ENCODE measurements around the gene METTL26. TPM values are rescaled to one million over a fixed set of nuclear protein-coding genes. Genes with fewer than 3 reads are reported as not detected.

Gene METTL26
- total and polyA plus RNA-seq, 9 of the 15 experiments (the other 6 are each of a cell fraction or from before 2014, with no cell fraction given), result 7.3 to 262 (median 80.9) TPM

DNA sequence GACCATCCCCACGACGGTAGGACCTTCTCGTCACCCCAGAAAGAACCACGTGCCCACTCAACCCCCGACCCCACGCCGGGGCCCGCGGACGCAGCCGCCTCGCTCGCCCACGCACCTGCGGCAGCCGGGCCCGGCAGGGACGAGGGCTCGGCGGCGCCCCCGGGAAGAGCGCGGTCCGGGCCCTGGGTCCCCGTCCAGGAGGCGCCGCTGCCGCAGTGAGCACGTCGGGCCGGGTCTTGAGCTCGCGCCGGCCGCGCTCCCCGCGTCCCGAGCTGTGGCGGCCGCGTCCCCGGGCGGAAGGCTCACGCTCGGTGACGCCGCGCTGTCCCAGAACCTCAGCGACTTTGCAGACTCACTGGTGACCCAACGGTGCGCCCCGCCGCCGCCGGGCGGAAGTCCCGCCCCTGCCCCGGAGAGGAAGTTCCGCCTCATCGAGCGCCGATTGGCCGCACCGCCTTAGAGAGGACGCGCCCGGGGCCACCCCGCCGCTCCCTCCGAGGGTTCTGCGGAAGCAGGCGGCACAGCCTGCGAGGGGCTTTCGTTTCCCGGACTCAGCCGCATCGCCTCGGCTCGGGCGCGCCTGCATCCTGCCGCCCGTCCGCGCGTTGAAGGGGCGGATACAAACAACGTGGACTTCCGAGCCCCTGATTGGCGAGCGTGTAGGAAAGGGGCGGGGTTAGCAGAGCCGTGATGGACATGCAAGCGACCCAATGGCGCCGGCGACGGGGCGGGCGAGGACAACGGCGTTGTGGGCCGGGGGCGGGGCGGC, 47.0 kb downstream of the METTL26 start (continued):
- TF ChIP-seq, protein P1, sequence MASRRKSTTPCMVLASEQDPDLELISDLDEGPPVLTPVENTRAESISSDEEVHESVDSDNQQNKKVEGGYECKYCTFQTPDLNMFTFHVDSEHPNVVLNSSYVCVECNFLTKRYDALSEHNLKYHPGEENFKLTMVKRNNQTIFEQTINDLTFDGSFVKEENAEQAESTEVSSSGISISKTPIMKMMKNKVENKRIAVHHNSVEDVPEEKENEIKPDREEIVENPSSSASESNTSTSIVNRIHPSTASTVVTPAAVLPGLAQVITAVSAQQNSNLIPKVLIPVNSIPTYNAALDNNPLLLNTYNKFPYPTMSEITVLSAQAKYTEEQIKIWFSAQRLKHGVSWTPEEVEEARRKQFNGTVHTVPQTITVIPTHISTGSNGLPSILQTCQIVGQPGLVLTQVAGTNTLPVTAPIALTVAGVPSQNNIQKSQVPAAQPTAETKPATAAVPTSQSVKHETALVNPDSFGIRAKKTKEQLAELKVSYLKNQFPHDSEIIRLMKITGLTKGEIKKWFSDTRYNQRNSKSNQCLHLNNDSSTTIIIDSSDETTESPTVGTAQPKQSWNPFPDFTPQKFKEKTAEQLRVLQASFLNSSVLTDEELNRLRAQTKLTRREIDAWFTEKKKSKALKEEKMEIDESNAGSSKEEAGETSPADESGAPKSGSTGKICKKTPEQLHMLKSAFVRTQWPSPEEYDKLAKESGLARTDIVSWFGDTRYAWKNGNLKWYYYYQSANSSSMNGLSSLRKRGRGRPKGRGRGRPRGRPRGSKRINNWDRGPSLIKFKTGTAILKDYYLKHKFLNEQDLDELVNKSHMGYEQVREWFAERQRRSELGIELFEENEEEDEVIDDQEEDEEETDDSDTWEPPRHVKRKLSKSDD (conservative IDR thresholded peaks at IDR 0.05; ENCODE audit: low read length), result no peak
- no peak for TF ChIP-seq IRF2 (CRISPR knock-in tag; IDR thresholded peaks at IDR 0.05)
- peak; percentile 48; the same call in 1 of the 2 replicates for TF ChIP-seq ZNF583 (CRISPR knock-in tag; IDR thresholded peaks at IDR 0.05)
- TF ChIP-seq ILK (tag; IDR thresholded peaks at IDR 0.05; ENCODE audit: borderline replicate concordance, low read depth), result no peak
- TF ChIP-seq, protein P2, sequence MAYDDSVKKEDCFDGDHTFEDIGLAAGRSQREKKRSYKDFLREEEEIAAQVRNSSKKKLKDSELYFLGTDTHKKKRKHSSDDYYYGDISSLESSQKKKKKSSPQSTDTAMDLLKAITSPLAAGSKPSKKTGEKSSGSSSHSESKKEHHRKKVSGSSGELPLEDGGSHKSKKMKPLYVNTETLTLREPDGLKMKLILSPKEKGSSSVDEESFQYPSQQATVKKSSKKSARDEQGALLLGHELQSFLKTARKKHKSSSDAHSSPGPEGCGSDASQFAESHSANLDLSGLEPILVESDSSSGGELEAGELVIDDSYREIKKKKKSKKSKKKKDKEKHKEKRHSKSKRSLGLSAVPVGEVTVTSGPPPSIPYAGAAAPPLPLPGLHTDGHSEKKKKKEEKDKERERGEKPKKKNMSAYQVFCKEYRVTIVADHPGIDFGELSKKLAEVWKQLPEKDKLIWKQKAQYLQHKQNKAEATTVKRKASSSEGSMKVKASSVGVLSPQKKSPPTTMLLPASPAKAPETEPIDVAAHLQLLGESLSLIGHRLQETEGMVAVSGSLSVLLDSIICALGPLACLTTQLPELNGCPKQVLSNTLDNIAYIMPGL (CRISPR knock-in tag; IDR thresholded peaks at IDR 0.05), result peak; percentile 87
- TF ChIP-seq KLF1 (tag; IDR thresholded peaks at IDR 0.05), result 0 out of 2 replicates have a peak, but pooled peaks have one; percentile 34
- peak; percentile 32; the same call in 1 of the 2 replicates for TF ChIP-seq ZNF766 (CRISPR knock-in tag; conservative IDR thresholded peaks at IDR 0.05)
- TF ChIP-seq ZNF589 (CRISPR knock-in tag; IDR thresholded peaks at IDR 0.05; ENCODE audit: low read depth), result no peak
- TF ChIP-seq WHSC1 (IDR thresholded peaks at IDR 0.05; ENCODE audit: low read length), result no peak
- TF ChIP-seq ZNF584 (CRISPR knock-in tag; IDR thresholded peaks at IDR 0.05; ENCODE audit: low read depth), result no peak
- no peak for TF ChIP-seq ZC3H11A (IDR thresholded peaks at IDR 0.05; ENCODE audit: low read depth, low read length)
- no peak for TF ChIP-seq PURB (CRISPR knock-in tag; IDR thresholded peaks at IDR 0.05; ENCODE audit: low read depth)
- TF ChIP-seq, protein P3, sequence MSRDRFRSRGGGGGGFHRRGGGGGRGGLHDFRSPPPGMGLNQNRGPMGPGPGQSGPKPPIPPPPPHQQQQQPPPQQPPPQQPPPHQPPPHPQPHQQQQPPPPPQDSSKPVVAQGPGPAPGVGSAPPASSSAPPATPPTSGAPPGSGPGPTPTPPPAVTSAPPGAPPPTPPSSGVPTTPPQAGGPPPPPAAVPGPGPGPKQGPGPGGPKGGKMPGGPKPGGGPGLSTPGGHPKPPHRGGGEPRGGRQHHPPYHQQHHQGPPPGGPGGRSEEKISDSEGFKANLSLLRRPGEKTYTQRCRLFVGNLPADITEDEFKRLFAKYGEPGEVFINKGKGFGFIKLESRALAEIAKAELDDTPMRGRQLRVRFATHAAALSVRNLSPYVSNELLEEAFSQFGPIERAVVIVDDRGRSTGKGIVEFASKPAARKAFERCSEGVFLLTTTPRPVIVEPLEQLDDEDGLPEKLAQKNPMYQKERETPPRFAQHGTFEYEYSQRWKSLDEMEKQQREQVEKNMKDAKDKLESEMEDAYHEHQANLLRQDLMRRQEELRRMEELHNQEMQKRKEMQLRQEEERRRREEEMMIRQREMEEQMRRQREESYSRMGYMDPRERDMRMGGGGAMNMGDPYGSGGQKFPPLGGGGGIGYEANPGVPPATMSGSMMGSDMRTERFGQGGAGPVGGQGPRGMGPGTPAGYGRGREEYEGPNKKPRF (IDR thresholded peaks at IDR 0.05; ENCODE audit: low read depth, low read length), result no peak
- 0 out of 2 replicates have a peak, but pooled peaks have one; percentile 1 for TF ChIP-seq ZNF431 (CRISPR knock-in tag; IDR thresholded peaks at IDR 0.05)
- no peak for TF ChIP-seq HMG20A (CRISPR knock-in tag; conservative IDR thresholded peaks at IDR 0.05)
- no peak for TF ChIP-seq EZH2 (IDR thresholded peaks at IDR 0.05; ENCODE audit: borderline replicate concordance, low read depth, low read length)
- no peak for TF ChIP-seq MCM2 (IDR thresholded peaks at IDR 0.05; ENCODE audit: low read depth)
- TF ChIP-seq, protein P4, sequence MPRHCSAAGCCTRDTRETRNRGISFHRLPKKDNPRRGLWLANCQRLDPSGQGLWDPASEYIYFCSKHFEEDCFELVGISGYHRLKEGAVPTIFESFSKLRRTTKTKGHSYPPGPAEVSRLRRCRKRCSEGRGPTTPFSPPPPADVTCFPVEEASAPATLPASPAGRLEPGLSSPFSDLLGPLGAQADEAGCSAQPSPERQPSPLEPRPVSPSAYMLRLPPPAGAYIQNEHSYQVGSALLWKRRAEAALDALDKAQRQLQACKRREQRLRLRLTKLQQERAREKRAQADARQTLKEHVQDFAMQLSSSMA (CRISPR knock-in tag; IDR thresholded peaks at IDR 0.05), result 0 out of 2 replicates have a peak, but pooled peaks have one; percentile 53
- peak; percentile 87; the same call in 1 of the 2 replicates for TF ChIP-seq PHF8 (IDR thresholded peaks at IDR 0.05; ENCODE audit: borderline replicate concordance, low read length)
- TF ChIP-seq NR3C1 (CRISPR knock-in tag; IDR thresholded peaks at IDR 0.05), result no peak
- TF ChIP-seq MIER1 (IDR thresholded peaks at IDR 0.05; ENCODE audit: low read depth), result no peak
